Ishikawa (cell line): ENCODE data around the gene LPGAT1.
A peak's percentile ranks its signal among the peaks of the same experiment; 100 is the strongest.

Source experiments
- CEBPB ChIP-seq: IDR thresholded peaks from 2 replicates; pipeline ENCODE4 v1.6.1; 2012
- CREB1 ChIP-seq: IDR thresholded peaks from 2 replicates; pipeline ENCODE4 v1.6.1; 2012; ENCODE audit warnings: low read depth
- EGR1 ChIP-seq: IDR thresholded peaks from 2 replicates; pipeline ENCODE4 v1.6.1; 2012
- EP300 ChIP-seq: IDR thresholded peaks from 2 replicates; pipeline ENCODE4 v1.6.1; 2012; ENCODE audit warnings: borderline replicate concordance
- FOXM1 ChIP-seq: IDR thresholded peaks from 2 replicates; pipeline ENCODE4 v1.6.1; 2012; ENCODE audit warnings: low read depth, borderline replicate concordance
- MAX ChIP-seq: IDR thresholded peaks from 2 replicates; pipeline ENCODE4 v1.6.1; 2012
- NFIC ChIP-seq: IDR thresholded peaks from 2 replicates; pipeline ENCODE4 v1.6.1; 2012
- RAD21 ChIP-seq: IDR thresholded peaks from 2 replicates; pipeline ENCODE4 v1.6.1; 2012; ENCODE audit warnings: low read depth
- REST ChIP-seq: IDR thresholded peaks from 2 replicates; pipeline ENCODE4 v1.6.1; 2012; ENCODE audit warnings: low read depth, mild to moderate bottlenecking
- TAF1 ChIP-seq: IDR thresholded peaks from 2 replicates; pipeline ENCODE4 v1.6.1; 2012; ENCODE audit warnings: low read depth, mild to moderate bottlenecking
- TCF12 ChIP-seq: IDR thresholded peaks from 2 replicates; pipeline ENCODE4 v1.6.1; 2012; ENCODE audit warnings: low read depth
- TEAD4 ChIP-seq: IDR thresholded peaks from 2 replicates; pipeline ENCODE4 v1.6.1; 2012
- USF1 ChIP-seq: IDR thresholded peaks from 2 replicates; pipeline ENCODE4 v1.6.1; 2012
- YY1 ChIP-seq: IDR thresholded peaks from 2 replicates; pipeline ENCODE4 v1.6.1; 2012; ENCODE audit warnings: low read depth
- ZBTB7A ChIP-seq: IDR thresholded peaks from 2 replicates; pipeline ENCODE4 v1.6.1; 2012; ENCODE audit warnings: low read depth

LPGAT1 gene

GRCh38 chr1:211742889-211743529, 87.6 kb downstream of the LPGAT1 start:
- TF ChIP-seq YY1 = no peak
- no peak for TF ChIP-seq TEAD4
- TF ChIP-seq TCF12 = no peak
- no peak for TF ChIP-seq ZBTB7A
- TF ChIP-seq FOXM1 = no peak
- TF ChIP-seq CREB1 = no peak
- no peak for TF ChIP-seq EGR1
- TF ChIP-seq EP300 = no peak

GRCh38 chr1:211742272-211742671, 88.3 kb downstream of the LPGAT1 start:
- TF ChIP-seq RAD21 = no peak
- no peak for TF ChIP-seq YY1
- TF ChIP-seq REST = no peak
- no peak for TF ChIP-seq TEAD4
- TF ChIP-seq FOXM1 = no peak
- TF ChIP-seq CREB1 = no peak
- TF ChIP-seq USF1 = no peak
- TF ChIP-seq CEBPB = no peak
- TF ChIP-seq TAF1 = no peak

- peak; percentile 34; the same call in 1 of the 2 replicates for TF ChIP-seq NFIC
- TF ChIP-seq TEAD4 = no peak
Observed at GRCh38 chr1:211741788-211742187, 88.8 kb downstream of the LPGAT1 start.

- no peak for TF ChIP-seq TEAD4
- TF ChIP-seq FOXM1 = no peak
- no peak for TF ChIP-seq EP300
- TF ChIP-seq CEBPB = no peak
- no peak for TF ChIP-seq USF1
Observed at GRCh38 chr1:211741116-211741515, 89.4 kb downstream of the LPGAT1 start.

- TF ChIP-seq TAF1 (no peak), ZBTB7A (no peak), TCF12 (no peak), MAX (no peak), FOXM1 (no peak), CEBPB (no peak), REST (no peak), USF1 (no peak), EGR1 (no peak), CREB1 (no peak), YY1 (no peak), TEAD4 (no peak), EP300 (no peak), NFIC (no peak), RAD21 (no peak)
Observed at GRCh38 chr1:211739671-211740411, 90.7 kb downstream of the LPGAT1 start.

- TF ChIP-seq EGR1 (no peak), TEAD4 (no peak), RAD21 (no peak), YY1 (no peak), TCF12 (no peak), FOXM1 (no peak), MAX (no peak)
Observed at GRCh38 chr1:211738691-211739301, 91.8 kb downstream of the LPGAT1 start.
